H1 (cell line): ENCODE data around the gene GNG7. TPM values are rescaled to one million over a fixed set of nuclear protein-coding genes. Genes with fewer than 3 reads are reported as not detected.

Source experiments
- CTCF ChIP-seq, 3 experiments: IDR thresholded peaks; 1 replicate in 2 of 3; 2 replicates in 1 of 3; pipeline versions ENCODE4 v1.5.1 to v1.6.1; 2011; ENCODE audit warnings: low read length in 3 of 3, mild to moderate bottlenecking in 3 of 3, inconsistent platforms in 2 of 3, low read depth in 1 of 3, moderate library complexity in 1 of 3; ENCODE audit not compliant: insufficient read depth in 1 of 3; ENCODE audit errors: control extremely low read depth in 1 of 3
- HDAC6 ChIP-seq: IDR thresholded peaks from one replicate; pipeline ENCODE4 v1.7.1; 2012; ENCODE audit warnings: low read depth, mild to moderate bottlenecking, inconsistent platforms, low read length, moderate library complexity
- SIN3A ChIP-seq, 2 experiments: IDR thresholded peaks in 1 of 2; conservative IDR thresholded peaks in 1 of 2; 2 replicates each; pipeline ENCODE4 v1.6.1; 2011 to 2012; ENCODE audit warnings: low read length in 2 of 2, improper control_type of control experiment in 1 of 2, low read depth in 1 of 2, mild to moderate bottlenecking in 1 of 2
- SIRT6 ChIP-seq: IDR thresholded peaks from one replicate; pipeline ENCODE4 v1.7.1; 2012; ENCODE audit warnings: low read length, inconsistent platforms
- SRF ChIP-seq: IDR thresholded peaks from 2 replicates; pipeline ENCODE4 v1.6.1; 2011; ENCODE audit warnings: mild to moderate bottlenecking, low read depth, low read length, moderate library complexity
- polyA plus RNA-seq, 7 experiments: library from polyadenylated mRNA; depleted of rRNA in 3 of 7; stranded (reverse) in 5 of 7; unstranded in 2 of 7; fragments of >200 nt in 5 of 7; fragments of 200-250 nt in 2 of 7; gene quantifications; 1 replicate in 5 of 7; 2 replicates in 1 of 7; 4 replicates in 1 of 7; pipeline versions ENCODE4 v1.2.1 to v1.2.3, GENCODE V29; 2011 to 2013; ENCODE audit warnings: missing spikeins in 2 of 7, mixed read lengths in 2 of 7
- total RNA-seq: library from RNA; stranded (reverse); fragmentation: NEBNext Ultra II Directional; extraction: Animal tissue kit (Norgen Biotek cat#: 25700); gene quantifications from 2 replicates; pipeline ENCODE4 v1.2.1, GENCODE V29; 2021

GNG7 gene
- total and polyA plus RNA-seq, 2 of the 8 experiments (the other 6 are each of a cell fraction or from before 2014, with no cell fraction given): 2.8 to 7.8 TPM

GRCh38 chr19:2500156-2500555, 202.3 kb downstream of the GNG7 start (continued):
- TF ChIP-seq CTCF (IDR thresholded peaks at IDR 0.05; ENCODE audit: control extremely low read depth in 1 of 3, insufficient read depth in 1 of 3, low read depth in 1 of 3, low read length in 3 of 3) (no peak), SRF (no peak), SIRT6 (no peak), SIN3A (conservative IDR thresholded peaks at IDR 0.05 in 1 of 2, IDR thresholded peaks at IDR 0.05 in 1 of 2; ENCODE audit: low read depth in 1 of 2, low read length in 2 of 2) (no peak), HDAC6 (no peak)
